Bone marrow (tissue), 2 donors: ENCODE data around the gene ZDHHC1.
A peak's percentile ranks its signal among the peaks of the same experiment; 100 is the strongest.

Experiments
- DNase-seq, 2 donors: peaks; one replicate each; lab custom pipeline; 2025; lab: John Stamatoyannopoulos, UW

ZDHHC1 gene

GRCh38 chr16:67447508-67448076 is 31.3 kb upstream of the ZDHHC1 start:
- peak; percentile 22 to 42 for DNase-seq

- DNase-seq: no peak
These were observed 30.8 kb upstream of the ZDHHC1 start for GRCh38 chr16:67446968-67447507.

GRCh38 chr16:67445913-67446907 is 29.9 kb upstream of the ZDHHC1 start:
- no peak for DNase-seq

- no peak for DNase-seq
These were observed 29.2 kb upstream of the ZDHHC1 start for GRCh38 chr16:67445441-67445912.

GRCh38 chr16:67445126-67445426 is 28.8 kb upstream of the ZDHHC1 start:
- DNase-seq: no peak

- no peak for DNase-seq
These were observed 28.2 kb upstream of the ZDHHC1 start for GRCh38 chr16:67444259-67445125.

GRCh38 chr16:67443265-67443664 is 27.0 kb upstream of the ZDHHC1 start:
- no peak for DNase-seq

- DNase-seq: no peak
These were observed 26.4 kb upstream of the ZDHHC1 start for GRCh38 chr16:67442581-67443255.

- DNase-seq: no peak
These were observed 25.6 kb upstream of the ZDHHC1 start for GRCh38 chr16:67441907-67442306.

GRCh38 chr16:67441271-67441753 is 25.0 kb upstream of the ZDHHC1 start:
- DNase-seq: no peak

- DNase-seq: no peak
These were observed 22.6 kb upstream of the ZDHHC1 start for GRCh38 chr16:67438824-67439393.

GRCh38 chr16:67438098-67438791 is 22.0 kb upstream of the ZDHHC1 start:
- DNase-seq: no peak

GRCh38 chr16:67437513-67437912 is 21.2 kb upstream of the ZDHHC1 start:
- DNase-seq: no peak

GRCh38 chr16:67436640-67437193 is 20.4 kb upstream of the ZDHHC1 start:
- no peak for DNase-seq

GRCh38 chr16:67435758-67436164 is 19.5 kb upstream of the ZDHHC1 start:
- DNase-seq: no peak

- DNase-seq: no peak
These were observed 16.9 kb upstream of the ZDHHC1 start for GRCh38 chr16:67433131-67433719.

- no peak for DNase-seq
These were observed 16.2 kb upstream of the ZDHHC1 start for GRCh38 chr16:67432506-67432890.

- DNase-seq: no peak
These were observed 15.7 kb upstream of the ZDHHC1 start for GRCh38 chr16:67431775-67432505.
